ENCODE measurements around the gene CACNA1C.

DNA sequence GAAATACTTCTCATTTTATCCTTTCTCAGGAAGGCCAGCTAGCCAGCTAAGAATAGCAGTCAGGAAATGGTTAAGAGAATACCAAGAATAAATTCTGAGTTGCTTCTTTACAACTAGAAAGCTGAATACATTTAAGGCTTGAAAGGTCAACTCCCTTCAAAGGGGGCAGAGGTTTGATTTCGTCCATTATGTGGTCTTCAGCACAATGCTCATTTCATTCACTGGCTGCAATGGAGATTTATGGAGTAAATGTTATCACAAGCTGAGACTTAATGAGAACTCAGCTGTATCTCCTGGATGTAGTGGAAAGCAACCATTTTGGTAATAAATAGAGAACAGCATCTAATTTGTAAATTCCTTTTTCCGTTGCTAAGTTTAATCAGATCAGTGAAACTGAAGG lies 477.0 kb downstream of the CACNA1C start:
- no peak for TF ChIP-seq EZH2 (IDR thresholded peaks at IDR 0.05; ENCODE audit: borderline replicate concordance, low read depth, low read length, severe bottlenecking)
- TF ChIP-seq, protein P1, sequence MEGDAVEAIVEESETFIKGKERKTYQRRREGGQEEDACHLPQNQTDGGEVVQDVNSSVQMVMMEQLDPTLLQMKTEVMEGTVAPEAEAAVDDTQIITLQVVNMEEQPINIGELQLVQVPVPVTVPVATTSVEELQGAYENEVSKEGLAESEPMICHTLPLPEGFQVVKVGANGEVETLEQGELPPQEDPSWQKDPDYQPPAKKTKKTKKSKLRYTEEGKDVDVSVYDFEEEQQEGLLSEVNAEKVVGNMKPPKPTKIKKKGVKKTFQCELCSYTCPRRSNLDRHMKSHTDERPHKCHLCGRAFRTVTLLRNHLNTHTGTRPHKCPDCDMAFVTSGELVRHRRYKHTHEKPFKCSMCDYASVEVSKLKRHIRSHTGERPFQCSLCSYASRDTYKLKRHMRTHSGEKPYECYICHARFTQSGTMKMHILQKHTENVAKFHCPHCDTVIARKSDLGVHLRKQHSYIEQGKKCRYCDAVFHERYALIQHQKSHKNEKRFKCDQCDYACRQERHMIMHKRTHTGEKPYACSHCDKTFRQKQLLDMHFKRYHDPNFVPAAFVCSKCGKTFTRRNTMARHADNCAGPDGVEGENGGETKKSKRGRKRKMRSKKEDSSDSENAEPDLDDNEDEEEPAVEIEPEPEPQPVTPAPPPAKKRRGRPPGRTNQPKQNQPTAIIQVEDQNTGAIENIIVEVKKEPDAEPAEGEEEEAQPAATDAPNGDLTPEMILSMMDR (IDR thresholded peaks at IDR 0.05; ENCODE audit: borderline replicate concordance, extremely low read depth, low read length, poor library complexity, severe bottlenecking), result no peak

All from DND-41 (cell line).